Activated CD4-positive, alpha-beta memory T cell treated with anti-CD3 and anti-CD28 coated beads, Interleukin-2, amount 10 ng/mL, durations not matched to agents 7 days and 5 days (primary cell): Measurements from ENCODE around the gene DISP3. TPM values are rescaled to one million over a fixed set of nuclear protein-coding genes. Genes with fewer than 3 reads are reported as not detected.

Experiments
- CTCF ChIA-PET: fragments of 350-600 bp; sonication (Branson Sonifier 250); formaldehyde crosslinking; loops from one replicate; lab custom pipeline; 2021; ENCODE audit warnings: antibody characterized with exemption, inconsistent platforms; lab: Charles Lee
- POLR2A ChIA-PET: fragments of 350-600 bp; sonication (Branson Sonifier 250); formaldehyde crosslinking; loops from one replicate; lab custom pipeline; 2021; ENCODE audit warnings: antibody characterized with exemption; lab: Charles Lee
- DNase-seq: peaks from one replicate; pipeline ENCODE4 v3.0.0-alpha.2; 2020
- H3K27ac Mint-ChIP-seq: one replicate; pipeline ENCODE4 v1.8.0; 2021; ENCODE audit warnings: mild to moderate bottlenecking, mixed read lengths
- H3K27me3 Mint-ChIP-seq: one replicate; pipeline ENCODE4 v1.8.0; 2021; ENCODE audit warnings: mixed read lengths
- H3K36me3 Mint-ChIP-seq: one replicate; pipeline ENCODE4 v1.8.0; 2021; ENCODE audit warnings: low read depth, mixed read lengths
- H3K4me1 Mint-ChIP-seq: one replicate; pipeline ENCODE4 v1.8.0; 2021; ENCODE audit warnings: mixed read lengths
- H3K4me3 Mint-ChIP-seq: one replicate; pipeline ENCODE4 v1.8.0; 2021; ENCODE audit warnings: mild to moderate bottlenecking, mixed read lengths
- H3K9me3 Mint-ChIP-seq: one replicate; pipeline ENCODE4 v1.8.0; 2021; ENCODE audit warnings: mixed read lengths
- total RNA-seq, 2 experiments: library from RNA; stranded (reverse); gene quantifications; one replicate each; pipeline ENCODE4 v1.2.3, GENCODE V29; 2021

DISP3 gene
- under 1 TPM; 0.18 to 0.38 TPM for total RNA-seq

- Mint-ChIP-seq H3K4me3 (peak within 1 kb of the TSS; percentile 50), H3K27ac (no peak within 1 kb of the TSS), H3K27me3 (peaks cover 46% of the 10 kb centered on the region), H3K4me1 (peaks cover 13% of the 10 kb centered on the region), H3K9me3 (no peaks in the 10 kb centered on the region), H3K36me3 (no peaks in the 10 kb centered on the region)
- POLR2A ChIA-PET, result no interaction called here
- CTCF ChIA-PET, result interaction anchor here (0.6 to 1.4 kb wide), 5 partner anchors 156 to 440 kb away, joined by 3 to 4 read pairs (median 3); partner anchors contain the start of gene FBXO6
- DNase-seq, result peak; percentile 67
Measured at GRCh38 chr1:11478571-11479374, at the start of gene DISP3. Gene DISP3, plus strand, starts transcription at chr1:11479155. Its CDS starts 21,838 bp downstream, at chr1:11500993.

- Mint-ChIP-seq H3K36me3 (no peaks in the 10 kb centered on the region), H3K9me3 (no peaks in the 10 kb centered on the region), H3K27ac (no peak overlapping the region), H3K4me1 (no peaks in the 10 kb centered on the region), H3K4me3 (no peak overlapping the region), H3K27me3 (peaks cover 2% of the 10 kb centered on the region)
- no peak for DNase-seq
- CTCF ChIA-PET, result no interaction called here
- POLR2A ChIA-PET, result no interaction called here
Measured at GRCh38 chr1:11429226-11429625, 49.7 kb upstream of the DISP3 start.

- ChIA-PET POLR2A (no interaction called here), CTCF (no interaction called here)
- DNase-seq, result no peak
- H3K4me3 Mint-ChIP-seq, result no peak overlapping the region
- no peak overlapping the region for H3K27ac Mint-ChIP-seq
- H3K9me3 Mint-ChIP-seq, result no peaks in the 10 kb centered on the region
- no peaks in the 10 kb centered on the region for H3K36me3 Mint-ChIP-seq
- H3K27me3 Mint-ChIP-seq, result peaks cover 2% of the 10 kb centered on the region
- H3K4me1 Mint-ChIP-seq, result no peaks in the 10 kb centered on the region
Measured at GRCh38 chr1:11429935-11430334, 49.0 kb upstream of the DISP3 start.

GRCh38 chr1:11431941-11432507, 46.9 kb upstream of the DISP3 start:
- no peak overlapping the region for H3K4me3 Mint-ChIP-seq
- no peaks in the 10 kb centered on the region for H3K4me1 Mint-ChIP-seq
- no peak for DNase-seq
- CTCF ChIA-PET, result no interaction called here
- no peaks in the 10 kb centered on the region for H3K9me3 Mint-ChIP-seq
- peaks cover 4% of the 10 kb centered on the region for H3K27me3 Mint-ChIP-seq
- no peaks in the 10 kb centered on the region for H3K36me3 Mint-ChIP-seq
- H3K27ac Mint-ChIP-seq, result no peak overlapping the region
- POLR2A ChIA-PET, result no interaction called here

GRCh38 chr1:11432526-11432925, 46.4 kb upstream of the DISP3 start:
- DNase-seq, result no peak
- POLR2A ChIA-PET, result no interaction called here
- H3K4me3 Mint-ChIP-seq, result no peak overlapping the region
- no peaks in the 10 kb centered on the region for H3K4me1 Mint-ChIP-seq
- no peak overlapping the region for H3K27ac Mint-ChIP-seq
- no peaks in the 10 kb centered on the region for H3K9me3 Mint-ChIP-seq
- CTCF ChIA-PET, result no interaction called here
- H3K27me3 Mint-ChIP-seq, result peaks cover 7% of the 10 kb centered on the region
- H3K36me3 Mint-ChIP-seq, result no peaks in the 10 kb centered on the region

- Mint-ChIP-seq H3K9me3 (no peaks in the 10 kb centered on the region), H3K4me1 (no peaks in the 10 kb centered on the region), H3K27ac (no peak overlapping the region), H3K27me3 (peaks cover 13% of the 10 kb centered on the region), H3K4me3 (no peak overlapping the region), H3K36me3 (no peaks in the 10 kb centered on the region)
- POLR2A ChIA-PET, result no interaction called here
- no peak for DNase-seq
- CTCF ChIA-PET, result no interaction called here
Measured at GRCh38 chr1:11434501-11434900, 44.5 kb upstream of the DISP3 start.

- peaks cover 16% of the 10 kb centered on the region for H3K27me3 Mint-ChIP-seq
- DNase-seq, result no peak
- no peaks in the 10 kb centered on the region for H3K4me1 Mint-ChIP-seq
- ChIA-PET POLR2A (no interaction called here), CTCF (no interaction called here)
- H3K36me3 Mint-ChIP-seq, result no peaks in the 10 kb centered on the region
- H3K4me3 Mint-ChIP-seq, result no peak overlapping the region
- no peak overlapping the region for H3K27ac Mint-ChIP-seq
- H3K9me3 Mint-ChIP-seq, result no peaks in the 10 kb centered on the region
Measured at GRCh38 chr1:11434926-11435325, 44.0 kb upstream of the DISP3 start.

GRCh38 chr1:11438996-11439395, 40.0 kb upstream of the DISP3 start:
- no peaks in the 10 kb centered on the region for H3K4me1 Mint-ChIP-seq
- no peaks in the 10 kb centered on the region for H3K36me3 Mint-ChIP-seq
- H3K4me3 Mint-ChIP-seq, result no peak overlapping the region
- POLR2A ChIA-PET, result no interaction called here
- CTCF ChIA-PET, result interaction anchor here (0.7 kb wide), 2 partner anchors 199 to 716 kb away, joined by 3 to 4 read pairs; no protein-coding TSS in a partner anchor
- peaks cover 21% of the 10 kb centered on the region for H3K27me3 Mint-ChIP-seq
- no peaks in the 10 kb centered on the region for H3K9me3 Mint-ChIP-seq
- H3K27ac Mint-ChIP-seq, result no peak overlapping the region
- DNase-seq, result no peak

GRCh38 chr1:11441211-11441952, 37.6 kb upstream of the DISP3 start:
- ChIA-PET CTCF (no interaction called here), POLR2A (no interaction called here)
- no peaks in the 10 kb centered on the region for H3K9me3 Mint-ChIP-seq

GRCh38 chr1:11443043-11443442, 35.9 kb upstream of the DISP3 start:
- no peak overlapping the region for H3K4me3 Mint-ChIP-seq
- no peak overlapping the region for H3K27ac Mint-ChIP-seq
- ChIA-PET POLR2A (no interaction called here), CTCF (no interaction called here)
- no peaks in the 10 kb centered on the region for H3K36me3 Mint-ChIP-seq
- no peaks in the 10 kb centered on the region for H3K9me3 Mint-ChIP-seq
- peaks cover 18% of the 10 kb centered on the region for H3K27me3 Mint-ChIP-seq
- no peaks in the 10 kb centered on the region for H3K4me1 Mint-ChIP-seq
- DNase-seq, result no peak

More at GRCh38 chr1:11441211-11441952, 37.6 kb upstream of the DISP3 start:
- Mint-ChIP-seq H3K27ac (no peak overlapping the region), H3K4me3 (no peak overlapping the region), H3K36me3 (no peaks in the 10 kb centered on the region), H3K4me1 (no peaks in the 10 kb centered on the region), H3K27me3 (peaks cover 26% of the 10 kb centered on the region)
- DNase-seq, result no peak

- H3K27ac Mint-ChIP-seq, result no peak overlapping the region
- H3K4me3 Mint-ChIP-seq, result no peak overlapping the region
- ChIA-PET CTCF (no interaction called here), POLR2A (interaction anchor here (0.6 kb wide), 2 partner anchors 68 to 240 kb away, joined by 3 read pairs; no protein-coding TSS in a partner anchor)
- H3K9me3 Mint-ChIP-seq, result no peaks in the 10 kb centered on the region
- no peaks in the 10 kb centered on the region for H3K4me1 Mint-ChIP-seq
- no peaks in the 10 kb centered on the region for H3K36me3 Mint-ChIP-seq
- peaks cover 17% of the 10 kb centered on the region for H3K27me3 Mint-ChIP-seq
- no peak for DNase-seq
Measured at GRCh38 chr1:11443961-11444658, 34.8 kb upstream of the DISP3 start.

GRCh38 chr1:11444907-11445306, 34.0 kb upstream of the DISP3 start:
- ChIA-PET POLR2A (no interaction called here), CTCF (no interaction called here)
- H3K4me1 Mint-ChIP-seq, result no peaks in the 10 kb centered on the region
- no peak for DNase-seq
- no peak overlapping the region for H3K4me3 Mint-ChIP-seq
- no peak overlapping the region for H3K27ac Mint-ChIP-seq
- no peaks in the 10 kb centered on the region for H3K9me3 Mint-ChIP-seq
- H3K27me3 Mint-ChIP-seq, result peaks cover 13% of the 10 kb centered on the region
- H3K36me3 Mint-ChIP-seq, result no peaks in the 10 kb centered on the region

- Mint-ChIP-seq H3K4me1 (no peaks in the 10 kb centered on the region), H3K27ac (no peak overlapping the region), H3K27me3 (peaks cover 8% of the 10 kb centered on the region), H3K9me3 (no peaks in the 10 kb centered on the region), H3K4me3 (no peak overlapping the region), H3K36me3 (no peaks in the 10 kb centered on the region)
- ChIA-PET POLR2A (no interaction called here), CTCF (no interaction called here)
- DNase-seq, result no peak
Measured at GRCh38 chr1:11447903-11448302, 31.1 kb upstream of the DISP3 start.
